Panc1 (cell line): Measurements from ENCODE around the gene GPC3. TPM values are rescaled to one million over a fixed set of nuclear protein-coding genes. Genes with fewer than 3 reads are reported as not detected.

Experiments used
- ATAC-seq: fragments of 200-7000 bp; cut with Tn5 transposase; 2 replicates; pipeline ENCODE4 v1.9.1; 2020; ENCODE audit warnings: mild to moderate bottlenecking, moderate library complexity
- BruUV-seq: library from RNA; stranded (reverse); fragments of 400-500 nt; replicated peaks from 2 replicates; lab custom pipeline; 2021; lab: Mats Ljungman, UMichigan
- CTCF ChIA-PET: fragments of 300-600 bp; sonication (Branson Sonifier 250); formaldehyde crosslinking; loops from one replicate; lab custom pipeline; 2022; ENCODE audit warnings: antibody characterized with exemption; lab: Charles Lee
- POLR2A ChIA-PET: fragments of 300-600 bp; sonication (Branson Sonifier 250); formaldehyde crosslinking; loops from one replicate; lab custom pipeline; 2022; ENCODE audit warnings: antibody characterized with exemption; lab: Charles Lee
- DNase-seq: peaks from one replicate; pipeline ENCODE4 v3.0.0-alpha.2; 2010; ENCODE audit warnings: low read depth, low spot score
- H3K27ac ChIP-seq: 2 replicates; pipeline ENCODE4 v1.5.1; 2011; ENCODE audit warnings: mild to moderate bottlenecking, low read length, inconsistent platforms
- H3K27me3 ChIP-seq: fragments of 200-500 bp; sonication (Bioruptor generic); 2 replicates; pipeline ENCODE4 v1.6.0; 2014; ENCODE audit warnings: low read length, inconsistent platforms; ENCODE audit not compliant: control insufficient read depth, insufficient read depth
- H3K36me3 ChIP-seq: fragments of 200-500 bp; sonication (Bioruptor generic); 2 replicates; pipeline ENCODE4 v1.5.1; 2014; ENCODE audit warnings: inconsistent platforms, mild to moderate bottlenecking, low read length, moderate library complexity; ENCODE audit not compliant: control insufficient read depth, insufficient read depth
- H3K4me1 ChIP-seq: 2 replicates; pipeline ENCODE4 v1.5.1; 2011; ENCODE audit warnings: inconsistent platforms, mild to moderate bottlenecking, low read length, moderate library complexity; ENCODE audit not compliant: control insufficient read depth, insufficient read depth
- H3K4me3 ChIP-seq, 2 experiments: 2 replicates each; pipeline ENCODE4 v1.5.1; 2011 to 2012; ENCODE audit warnings: low read depth in 2 of 2, low read length in 2 of 2, mild to moderate bottlenecking in 2 of 2, inconsistent platforms in 1 of 2, moderate library complexity in 1 of 2
- H3K9me3 ChIP-seq: fragments of 200-500 bp; sonication (Bioruptor generic); 2 replicates; pipeline ENCODE4 v1.5.1; 2014; ENCODE audit warnings: low read depth, mild to moderate bottlenecking, inconsistent platforms, low read length, moderate library complexity; ENCODE audit not compliant: control insufficient read depth, insufficient read depth
- CTCF ChIP-seq: fragments of 450-650 bp; IDR thresholded peaks from 2 replicates; pipeline ENCODE4 v1.5.1; 2017; ENCODE audit warnings: mild to moderate bottlenecking
- POLR2AphosphoS5 ChIP-seq: IDR thresholded peaks from 2 replicates; pipeline ENCODE4 v1.6.1; 2012; ENCODE audit warnings: mild to moderate bottlenecking, low read depth, low read length, moderate library complexity
- REST ChIP-seq, 2 experiments: IDR thresholded peaks; 2 replicates each; pipeline ENCODE4 v1.6.1; 2011 to 2012; ENCODE audit warnings: low read depth in 2 of 2, control low read depth in 1 of 2, low read length in 1 of 2, mild to moderate bottlenecking in 1 of 2, moderate library complexity in 1 of 2; ENCODE audit not compliant: insufficient read depth in 1 of 2
- SIN3A ChIP-seq: IDR thresholded peaks from 2 replicates; pipeline ENCODE4 v1.6.1; 2012; ENCODE audit warnings: low read depth, mild to moderate bottlenecking, low read length, moderate library complexity, borderline replicate concordance; ENCODE audit not compliant: insufficient read depth
- TCF7L2 ChIP-seq: IDR thresholded peaks from 2 replicates; pipeline ENCODE4 v1.6.1; 2011; ENCODE audit warnings: mild to moderate bottlenecking, low read depth, low read length, inconsistent platforms
- in situ Hi-C: cut with HindIII; loops from 2 replicates; pipeline ENCODE4 v1.10.0; 2016; ENCODE audit warnings: low sequenced_read_pairs, low pct_unique_long_range_greater_than_20kb
- intact Hi-C: fragments of 100-400 bp; cut with micrococcal nuclease; formaldehyde crosslinking; loops from one replicate; pipeline ENCODE4 v1.10.0; 2022; ENCODE audit not compliant: unreplicated experiment
- total RNA-seq: library from RNA; stranded (reverse); gene quantifications from one replicate; pipeline ENCODE4 v1.2.1, GENCODE V29; 2021; ENCODE audit not compliant: unreplicated experiment

Gene GPC3
- total RNA-seq, 1 experiment from 2014 or later, result 0.95 TPM

- TF ChIP-seq SIN3A (no peak), POLR2AphosphoS5 (no peak), CTCF (no peak), REST (IDR thresholded peaks at IDR 0.05; ENCODE audit: insufficient read depth in 1 of 2, low read depth in 2 of 2, low read length in 1 of 2) (no peak), TCF7L2 (no peak)
- intact Hi-C loops (no loop called here), in situ Hi-C loops (no loop called here)
- Histone ChIP-seq H3K27me3 (no peaks in the 10 kb centered on the region; the same call in 1 of the 2 replicates), H3K27ac (no peak overlapping the region), H3K4me3 (no peak overlapping the region), H3K9me3 (no peaks in the 10 kb centered on the region), H3K4me1 (no peaks in the 10 kb centered on the region), H3K36me3 (no peaks in the 10 kb centered on the region)
- ChIA-PET CTCF (no interaction called here), POLR2A (no interaction called here)
- DNase-seq, result no peak
- no peak for ATAC-seq
- no TSS peak for BruUV-seq
Measured at GRCh38 chrX:133608406-133608805, 377.0 kb downstream of the GPC3 start.

- no peaks in the 10 kb centered on the region for H3K4me1 ChIP-seq
- no peak for TF ChIP-seq TCF7L2
- TF ChIP-seq POLR2AphosphoS5, result no peak
- TF ChIP-seq REST (IDR thresholded peaks at IDR 0.05; ENCODE audit: insufficient read depth in 1 of 2, low read depth in 2 of 2, low read length in 1 of 2), result no peak
- TF ChIP-seq CTCF, result no peak
- no peak for TF ChIP-seq SIN3A
- in situ Hi-C loops, result no loop called here
- no peaks in the 10 kb centered on the region; the same call in 1 of the 2 replicates for H3K27me3 ChIP-seq
- H3K36me3 ChIP-seq, result no peaks in the 10 kb centered on the region
- no peak for DNase-seq
- ATAC-seq, result no peak
- no peak overlapping the region for H3K4me3 ChIP-seq
- H3K9me3 ChIP-seq, result no peaks in the 10 kb centered on the region
- no TSS peak for BruUV-seq
- intact Hi-C loops, result no loop called here
- ChIA-PET CTCF (no interaction called here), POLR2A (no interaction called here)
- H3K27ac ChIP-seq, result no peak overlapping the region
Measured at GRCh38 chrX:133607419-133608348, 377.7 kb downstream of the GPC3 start.
